ENCODE results near the gene TELO2.

TELO2 gene

DNA sequence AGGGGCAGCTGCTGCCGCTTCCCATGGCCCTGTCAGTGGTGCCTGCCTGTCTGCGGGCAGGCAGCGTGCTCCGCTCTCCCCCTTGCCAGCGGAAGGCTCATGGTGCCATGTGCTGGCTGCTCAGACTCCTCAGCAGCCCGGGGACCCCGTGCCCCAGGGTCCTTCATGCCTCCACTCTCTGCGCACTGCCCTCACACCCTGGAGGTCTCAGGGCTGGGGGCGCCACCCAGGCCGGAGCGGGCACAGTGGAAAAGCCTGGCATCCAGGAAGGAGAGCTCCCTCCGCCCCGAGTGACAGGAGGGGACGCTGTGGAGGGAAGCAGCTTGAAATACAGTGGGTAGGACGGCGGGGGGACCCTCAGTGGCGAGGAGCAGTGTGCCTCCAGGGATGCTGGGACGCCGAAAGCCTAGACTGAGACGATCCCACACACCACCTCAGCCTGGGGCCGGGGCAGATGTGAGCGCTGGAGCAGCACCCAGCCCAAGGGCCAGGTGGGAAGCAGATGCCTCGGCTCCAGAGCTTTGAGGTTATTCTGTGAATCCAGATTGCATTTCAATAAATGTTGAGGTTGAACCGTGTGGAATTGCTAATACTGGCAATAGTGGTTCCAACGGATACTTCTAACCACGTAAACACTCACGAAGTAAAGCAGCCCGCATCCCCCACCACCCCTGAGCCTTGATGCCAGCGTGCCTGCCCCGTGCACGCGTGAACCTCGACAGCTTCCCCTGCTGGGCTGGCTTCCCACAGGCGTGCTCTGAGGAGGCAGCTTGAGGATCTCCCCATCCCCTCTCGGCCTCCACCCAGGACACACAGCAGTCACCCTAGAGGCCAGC is 46.8 kb downstream of the TELO2 start:
- no peak for DNase-seq

DNA sequence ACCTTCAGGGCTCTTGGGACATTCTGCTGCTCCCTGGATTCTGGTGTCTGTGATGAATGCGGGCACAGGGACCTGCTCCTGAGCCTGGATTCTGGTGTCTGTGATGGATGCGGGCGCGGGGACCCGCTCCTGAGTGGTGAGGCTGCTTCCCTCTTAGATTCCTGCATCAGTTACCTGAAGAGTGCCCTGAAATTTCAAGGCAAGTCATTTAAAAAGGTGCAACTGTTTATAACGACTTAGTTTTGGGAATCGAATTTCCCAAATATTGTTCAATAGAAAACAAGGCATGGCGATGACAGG is 47.3 kb downstream of the TELO2 start:
- DNase-seq, result no peak

DNA sequence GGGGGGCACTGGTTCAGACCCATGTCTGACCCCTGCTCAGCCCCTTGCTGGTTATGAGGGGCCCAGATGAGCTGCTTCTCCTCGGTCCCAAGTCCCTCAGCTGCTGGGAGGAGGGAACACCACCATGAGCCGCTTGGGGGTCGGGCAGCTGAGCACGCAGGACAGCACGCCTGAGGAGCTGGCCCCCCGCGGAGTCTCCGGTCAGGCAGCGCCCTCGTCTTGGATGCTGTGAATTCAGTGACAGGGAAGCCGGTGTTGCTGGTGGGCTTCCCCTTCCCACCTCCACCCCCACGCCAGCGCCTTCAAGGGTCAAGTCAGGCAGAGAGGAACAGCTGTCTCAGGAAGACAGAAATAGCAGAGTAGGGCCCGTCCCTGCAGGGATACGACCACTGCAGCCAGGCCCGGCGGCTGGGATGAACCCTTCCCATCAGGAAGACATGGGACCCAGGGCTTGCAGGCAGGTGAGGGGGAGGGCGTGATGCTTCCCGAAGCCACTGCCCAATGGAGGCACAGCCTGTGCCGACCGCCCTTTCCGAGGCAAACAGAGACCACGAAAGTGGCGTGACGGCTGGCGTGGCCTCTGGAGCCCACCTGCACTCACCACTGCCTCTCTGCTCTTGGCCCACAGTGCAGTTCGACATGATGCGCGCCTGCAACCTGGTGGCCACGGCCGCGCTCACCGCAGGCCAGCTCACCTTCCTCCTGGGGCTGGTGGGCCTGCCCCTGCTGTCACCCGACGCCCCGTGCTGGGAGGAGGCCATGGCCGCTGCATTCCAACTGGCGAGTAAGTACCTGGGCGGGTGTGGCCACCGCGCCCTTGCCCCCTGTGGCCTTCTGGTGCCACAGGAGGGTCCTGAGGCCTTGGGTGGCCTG is 48.4 kb downstream of the TELO2 start:
- no peak for DNase-seq

DNA sequence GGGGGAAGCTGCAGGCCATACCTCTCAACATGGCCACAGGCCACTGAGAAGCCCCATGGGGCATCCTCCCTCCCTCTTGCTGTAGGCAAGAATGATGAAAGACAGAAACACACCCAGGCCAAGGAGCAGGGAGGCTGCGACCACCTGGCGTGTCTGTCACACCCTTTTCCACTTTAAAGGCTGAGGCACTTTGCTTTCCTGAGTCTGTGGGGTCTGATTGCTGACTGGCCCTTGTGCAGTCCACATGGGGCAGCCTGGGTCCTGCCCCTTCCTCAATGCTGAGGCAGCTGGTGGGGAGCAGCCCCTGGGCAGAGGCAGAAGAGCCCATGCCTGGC is 49.0 kb downstream of the TELO2 start:
- no peak for DNase-seq

DNA sequence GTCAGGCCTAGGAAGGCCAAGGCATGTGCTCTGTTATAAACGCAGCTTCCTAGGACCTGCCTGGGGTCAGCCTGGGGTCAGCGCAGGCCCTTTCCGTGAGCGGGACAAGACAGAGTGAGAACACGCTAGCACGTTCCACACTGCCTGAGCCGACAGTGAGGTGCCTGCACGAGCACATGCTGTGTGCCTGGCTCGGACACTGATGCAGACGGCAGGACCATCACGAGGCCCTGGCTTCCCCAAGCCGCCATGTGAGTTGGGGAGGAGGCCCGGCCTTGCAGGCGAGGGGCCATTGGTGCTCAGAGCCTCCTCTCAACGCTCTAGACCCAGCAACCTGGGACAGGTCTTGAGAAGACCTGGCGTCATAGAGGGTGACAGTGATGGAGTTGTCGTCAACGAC is 49.4 kb downstream of the TELO2 start:
- DNase-seq, result no peak

DNA sequence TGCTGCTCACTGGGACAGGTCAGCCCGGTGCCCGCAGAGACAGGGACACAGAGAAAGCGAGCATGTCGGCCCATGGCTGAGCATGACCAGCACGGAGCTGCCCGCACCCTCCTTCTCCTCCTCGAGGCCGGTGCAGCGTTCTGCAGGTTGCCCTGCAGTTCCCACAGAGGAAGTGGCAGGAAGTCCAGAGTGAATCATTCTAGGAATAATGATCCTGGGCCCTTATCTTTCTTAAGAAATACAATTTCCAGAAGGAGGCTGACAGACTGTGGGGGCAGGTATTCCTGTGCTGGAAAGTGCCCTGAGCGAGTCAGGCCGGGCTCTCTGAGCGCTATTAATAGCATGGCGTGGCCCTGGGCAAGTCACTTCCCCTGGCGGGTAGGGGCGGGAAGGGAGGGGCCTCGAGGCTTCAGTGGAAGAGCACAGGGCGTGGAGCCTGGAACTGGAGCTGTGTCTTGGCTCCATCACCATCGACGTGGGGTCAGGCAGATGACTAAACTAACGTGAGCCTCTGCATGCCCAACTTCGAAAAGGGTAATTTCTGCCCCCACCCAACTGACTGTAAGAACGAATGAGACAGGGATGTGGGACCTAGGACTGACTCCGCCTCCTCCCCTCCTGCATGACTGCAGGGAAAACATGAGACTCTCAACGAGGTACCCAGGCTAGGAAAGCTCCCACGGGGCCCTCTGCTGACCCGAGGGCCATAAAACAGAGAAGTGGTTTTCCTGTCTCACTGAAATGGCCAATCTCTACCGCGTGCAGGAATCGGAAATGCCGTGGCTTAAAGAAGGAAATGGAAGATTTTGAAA is 50.1 kb downstream of the TELO2 start:
- no peak for DNase-seq

DNA sequence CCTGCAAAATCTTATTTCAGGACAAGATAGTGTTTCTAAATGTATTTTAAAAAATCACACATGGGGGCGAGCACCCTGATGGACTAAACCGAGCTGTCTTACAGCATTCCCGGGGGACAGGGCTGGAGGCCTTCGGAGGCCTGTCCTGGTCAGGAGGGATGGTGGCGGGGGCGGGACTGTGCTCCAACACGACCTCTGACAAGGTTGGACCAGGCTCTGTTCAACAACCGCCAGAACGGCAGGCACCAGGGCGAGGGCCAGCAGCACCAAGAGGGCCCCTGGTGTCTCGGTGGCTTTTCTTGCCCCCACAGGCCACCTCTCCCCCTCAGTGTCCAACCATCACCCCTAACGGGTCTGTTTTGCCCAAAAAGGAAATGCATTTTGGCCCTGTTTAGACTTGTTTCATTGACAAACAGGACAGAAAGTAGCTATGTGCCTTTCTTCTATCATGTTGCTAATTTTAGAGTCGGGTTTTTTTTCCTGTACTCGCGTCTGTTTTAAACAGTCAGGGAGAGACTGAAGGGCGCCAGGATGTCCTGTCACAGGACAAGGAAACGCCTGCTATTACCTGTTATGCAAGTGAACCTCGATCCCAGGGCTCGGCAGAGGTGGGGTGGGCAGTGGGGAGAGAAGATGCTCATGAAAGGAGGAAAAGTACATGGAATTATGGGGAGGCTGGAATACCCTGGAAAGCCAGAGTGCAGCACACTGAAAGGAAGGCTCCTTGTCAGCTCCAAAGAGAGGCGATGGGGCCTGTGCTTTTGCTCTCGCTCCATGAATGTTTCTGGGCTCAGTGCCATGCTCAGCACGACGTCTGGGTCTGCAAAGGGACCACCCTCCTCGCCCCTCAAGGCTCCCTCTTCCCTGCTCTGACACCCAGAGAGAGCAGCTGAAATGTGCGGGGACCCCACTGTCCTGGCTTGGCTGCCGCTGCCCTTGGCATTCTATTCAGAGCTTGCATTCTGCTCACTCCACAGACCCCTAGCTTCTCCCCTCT is 52.2 kb downstream of the TELO2 start:
- DNase-seq, result no peak

DNA sequence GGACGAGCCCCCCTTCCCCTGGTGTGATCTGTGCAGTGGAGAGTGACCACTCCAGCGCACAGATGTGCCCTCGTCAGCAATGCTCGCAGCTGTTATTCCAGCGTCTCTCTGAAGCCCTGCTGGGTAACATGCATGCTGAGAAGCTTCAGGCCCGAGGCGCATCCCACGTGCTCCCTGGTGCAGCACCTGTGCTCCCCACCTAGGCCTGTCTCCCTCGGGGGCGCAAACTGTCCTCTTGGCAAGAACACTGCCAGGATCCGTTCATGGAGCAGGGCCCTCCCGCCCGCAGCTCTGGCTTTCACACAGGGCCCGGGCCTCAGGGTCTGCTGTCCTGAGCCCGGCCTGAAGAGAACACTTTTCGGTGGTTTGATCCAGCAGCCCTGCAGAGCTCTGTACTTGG is 53.3 kb downstream of the TELO2 start:
- no peak for DNase-seq

DNA sequence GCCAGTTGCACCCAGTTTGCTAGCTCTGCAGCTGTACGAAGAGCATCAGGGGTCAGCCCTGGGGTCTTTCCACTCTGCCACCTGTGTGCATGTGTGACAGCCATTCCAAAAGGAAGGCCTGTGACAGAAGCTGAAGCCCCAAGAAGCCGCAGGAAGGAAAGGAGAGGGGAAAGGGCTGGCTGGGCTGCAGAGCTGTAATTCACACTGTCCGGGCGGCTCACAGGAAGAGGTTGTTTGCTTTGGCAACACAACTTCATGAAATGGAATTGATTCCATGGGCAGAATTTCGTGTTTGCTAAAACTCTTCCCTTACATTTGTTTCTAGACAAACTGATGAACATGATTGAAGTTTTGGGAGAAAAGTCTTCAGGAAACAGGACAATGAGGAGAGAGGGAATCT is 55.1 kb downstream of the TELO2 start:
- no peak for DNase-seq

DNA sequence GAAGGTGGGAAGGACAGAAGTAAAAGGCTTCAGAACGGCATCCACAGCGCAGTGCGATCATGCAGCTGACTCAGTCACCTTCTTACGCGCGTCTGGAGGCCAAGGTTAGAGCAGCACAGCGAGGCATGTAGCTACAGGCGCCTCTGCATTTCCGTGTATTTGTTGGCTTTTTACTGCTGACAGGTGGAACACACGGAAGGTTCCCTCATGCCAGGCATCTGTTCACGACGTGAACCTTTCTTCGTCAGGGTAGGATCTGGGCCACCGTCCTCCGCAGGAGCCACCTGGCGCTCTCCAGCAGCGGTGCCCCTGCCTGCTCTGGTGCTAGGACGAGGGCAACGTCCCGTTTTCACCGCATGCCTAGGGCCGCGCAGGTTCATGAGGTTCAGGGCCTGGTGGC is 55.6 kb downstream of the TELO2 start:
- no peak for DNase-seq

DNA sequence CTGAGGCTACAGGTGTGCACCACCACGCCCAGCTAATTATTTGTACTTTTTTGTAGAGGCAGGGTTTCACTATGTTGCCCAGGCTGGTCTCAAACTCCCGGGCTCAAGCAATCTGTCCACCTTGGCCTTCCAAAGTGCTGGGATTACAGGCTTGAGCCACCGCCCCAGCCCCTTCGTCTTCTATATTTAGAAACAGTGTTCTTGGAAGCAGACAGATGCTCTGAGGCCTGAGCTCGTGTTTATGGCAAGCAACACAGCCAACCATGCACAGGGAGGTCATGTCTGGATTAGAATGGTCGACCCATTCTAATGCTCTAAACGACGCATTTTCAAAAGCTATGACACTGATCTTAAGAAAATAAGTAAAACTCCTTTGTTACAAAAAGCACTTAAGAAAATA is 56.9 kb downstream of the TELO2 start:
- DNase-seq, result no peak

DNA sequence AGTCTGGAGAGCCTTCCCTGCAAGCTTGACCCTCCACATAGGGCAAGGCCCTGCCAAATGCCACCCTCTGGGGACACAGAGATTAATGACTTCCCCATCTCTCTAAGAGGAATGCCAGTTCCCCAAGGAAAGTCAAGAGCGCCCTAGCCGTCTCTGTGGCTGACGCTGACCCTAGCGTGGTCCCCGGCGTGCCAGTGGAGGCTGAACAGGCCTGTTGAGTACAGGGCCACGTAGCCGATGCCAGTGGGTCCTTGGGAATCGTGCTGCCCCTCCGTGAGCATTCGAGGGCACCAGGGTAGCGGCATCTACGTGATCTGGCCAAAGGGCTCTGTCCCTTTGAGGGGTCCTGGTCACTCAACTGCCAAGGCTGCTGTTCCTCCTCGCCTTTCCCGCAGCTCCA is 57.5 kb downstream of the TELO2 start:
- no peak for DNase-seq

DNA sequence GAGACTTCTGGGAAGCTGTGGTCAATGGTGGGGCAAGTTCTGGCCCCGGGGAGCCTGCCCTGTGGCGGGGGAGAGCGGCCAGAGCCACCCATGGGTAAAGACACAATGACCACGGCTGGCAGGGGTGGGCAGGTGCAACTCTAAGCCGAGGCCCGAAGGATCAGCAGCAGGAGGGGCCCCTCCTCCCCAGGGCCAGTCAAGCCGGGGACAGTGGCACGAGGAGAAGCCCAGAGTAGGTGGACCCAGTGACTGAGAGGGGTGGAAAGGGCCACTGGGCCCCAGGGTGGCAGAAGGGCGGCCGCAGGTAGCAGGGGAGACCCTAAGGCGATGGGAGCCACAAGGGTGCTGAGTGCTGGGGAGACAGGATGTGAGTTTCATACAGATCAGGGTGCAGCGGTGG is 58.0 kb downstream of the TELO2 start:
- no peak for DNase-seq

DNA sequence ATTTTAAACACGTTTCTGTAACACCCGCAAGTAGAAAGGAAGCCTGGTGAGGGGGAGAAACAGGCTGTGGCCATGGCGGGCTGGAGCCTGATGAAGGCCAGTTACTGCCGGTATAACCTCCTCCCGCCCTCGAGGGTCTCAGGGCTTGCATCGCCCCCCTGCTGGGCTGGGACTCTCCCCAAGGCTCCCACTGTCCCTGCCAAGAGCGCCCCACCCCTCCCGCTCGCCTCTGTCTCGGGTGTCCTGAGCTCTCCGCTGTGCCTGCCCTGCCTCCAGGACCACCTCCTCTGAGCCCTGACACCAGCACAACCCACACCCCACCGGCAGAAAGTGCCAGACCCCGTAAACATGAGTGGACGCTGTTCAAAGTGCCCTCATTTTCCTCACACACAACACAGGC is 59.0 kb downstream of the TELO2 start:
- DNase-seq, result no peak

DNA sequence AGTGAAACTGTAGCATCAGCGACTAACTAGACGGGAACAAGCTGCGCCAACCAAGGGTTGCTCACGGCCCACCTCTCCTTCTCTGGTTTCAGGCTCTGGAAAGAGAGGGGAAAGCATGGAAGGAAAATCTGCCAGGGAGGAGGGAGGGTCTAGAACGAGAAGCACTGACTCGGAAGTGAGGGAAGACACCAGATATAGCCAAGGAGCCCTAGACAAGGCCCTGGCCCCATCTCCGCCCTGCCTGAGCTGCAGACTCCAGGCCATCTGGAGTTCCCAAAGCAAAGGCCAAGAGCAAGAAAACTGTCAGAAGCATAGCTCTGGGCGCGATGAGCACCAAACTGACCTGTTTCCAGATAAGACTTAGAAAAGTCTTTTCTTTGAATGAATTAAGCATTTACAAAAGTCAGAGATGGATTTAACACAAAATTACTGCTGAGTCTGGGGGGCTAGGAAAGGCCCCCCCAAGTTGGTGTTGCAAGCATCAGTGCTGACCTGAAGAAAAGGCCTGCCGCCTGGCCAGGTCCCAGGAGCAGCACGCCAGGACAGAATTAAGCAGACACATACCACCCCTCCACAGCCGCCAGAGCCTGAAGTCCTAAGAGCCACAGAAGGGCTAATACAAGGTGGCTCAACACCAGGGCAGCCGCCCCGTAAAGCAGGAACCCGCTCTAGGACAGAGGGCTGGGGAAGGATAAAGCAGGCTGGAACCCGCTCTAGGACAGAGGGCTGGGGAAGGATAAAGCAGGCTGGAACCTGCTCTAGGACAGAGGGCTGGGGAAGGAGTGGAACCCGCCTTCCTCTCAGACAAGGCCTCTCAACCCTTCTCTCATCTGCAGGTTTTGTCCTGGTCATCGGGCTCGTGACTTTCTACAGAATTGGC is 61.0 kb downstream of the TELO2 start:
- no peak for DNase-seq

DNA sequence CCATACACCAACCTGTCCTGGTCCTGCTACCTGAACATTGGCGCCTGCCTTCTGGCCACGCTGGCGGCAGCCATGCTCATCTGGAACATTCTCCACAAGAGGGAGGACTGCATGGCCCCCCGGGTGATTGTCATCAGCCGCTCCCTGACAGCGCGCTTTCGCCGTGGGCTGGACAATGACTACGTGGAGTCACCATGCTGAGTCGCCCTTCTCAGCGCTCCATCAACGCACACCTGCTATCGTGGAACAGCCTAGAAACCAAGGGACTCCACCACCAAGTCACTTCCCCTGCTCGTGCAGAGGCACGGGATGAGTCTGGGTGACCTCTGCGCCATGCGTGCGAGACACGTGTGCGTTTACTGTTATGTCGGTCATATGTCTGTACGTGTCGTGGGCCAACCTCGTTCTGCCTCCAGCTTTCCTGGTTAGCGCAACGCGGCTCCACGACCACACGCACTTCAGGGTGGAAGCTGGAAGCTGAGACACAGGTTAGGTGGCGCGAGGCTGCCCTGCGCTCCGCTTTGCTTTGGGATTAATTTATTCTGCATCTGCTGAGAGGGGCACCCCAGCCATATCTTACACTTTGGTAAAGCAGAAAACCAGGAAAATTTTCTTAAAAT is 61.8 kb downstream of the TELO2 start:
- DNase-seq, result no peak

DNA sequence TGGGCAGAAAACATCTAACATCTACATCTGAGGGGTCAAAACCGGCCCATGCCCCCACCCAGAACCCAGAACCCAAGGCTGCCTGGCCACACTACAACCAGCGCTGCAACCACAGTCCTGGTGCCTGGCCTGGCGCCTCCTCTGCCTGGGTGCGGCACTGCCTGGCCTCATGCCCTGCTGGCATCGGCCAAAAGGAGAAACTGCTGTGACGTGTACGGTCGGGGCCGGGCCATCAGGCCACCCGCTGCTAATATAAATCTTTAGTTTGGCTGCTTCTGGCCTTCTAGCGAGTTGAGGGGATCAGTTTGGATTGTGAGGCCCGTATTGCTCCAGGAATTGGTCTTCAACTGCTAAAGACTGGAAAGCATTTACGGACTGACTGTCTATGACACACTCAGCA is 63.1 kb downstream of the TELO2 start:
- no peak for DNase-seq

DNA sequence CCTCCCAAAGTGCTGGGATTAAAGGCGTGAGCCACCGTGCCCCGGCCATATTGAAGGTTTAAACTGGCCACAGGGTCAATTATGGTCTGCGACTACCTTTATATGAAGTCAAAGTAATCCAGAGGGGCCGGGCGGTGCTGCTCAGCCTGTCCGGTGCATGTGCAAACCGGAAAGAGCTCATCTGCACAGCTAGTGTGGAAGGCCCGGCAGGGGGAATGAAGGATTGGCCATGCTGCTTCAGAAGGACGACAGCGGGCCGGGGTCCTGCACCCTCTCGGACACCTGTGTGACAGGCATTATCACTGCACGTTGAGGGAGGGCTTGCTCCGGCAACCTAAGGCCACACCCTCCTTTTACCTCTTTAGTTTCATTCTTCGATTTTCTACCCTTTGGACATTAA is 63.9 kb downstream of the TELO2 start:
- DNase-seq, result no peak

DNA sequence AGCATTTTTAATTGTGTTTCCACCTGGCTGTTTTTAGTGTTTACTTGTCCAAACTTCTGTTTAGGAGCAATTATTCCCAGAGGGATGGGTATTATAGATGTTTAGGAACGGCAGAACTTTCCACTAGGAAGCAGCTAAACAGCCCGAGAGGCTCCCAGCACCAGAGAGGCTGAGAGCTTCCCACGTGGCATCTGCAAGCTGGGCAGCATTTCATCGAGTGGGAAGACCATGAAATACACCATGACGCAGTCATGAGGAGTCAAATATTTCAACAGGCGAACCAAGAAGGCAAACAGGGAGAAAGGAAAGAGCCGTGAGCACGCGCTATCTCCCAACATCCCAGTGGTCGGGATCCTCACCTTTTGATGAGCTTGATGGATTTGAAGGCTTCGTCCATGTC is 64.4 kb downstream of the TELO2 start:
- no peak for DNase-seq

DNA sequence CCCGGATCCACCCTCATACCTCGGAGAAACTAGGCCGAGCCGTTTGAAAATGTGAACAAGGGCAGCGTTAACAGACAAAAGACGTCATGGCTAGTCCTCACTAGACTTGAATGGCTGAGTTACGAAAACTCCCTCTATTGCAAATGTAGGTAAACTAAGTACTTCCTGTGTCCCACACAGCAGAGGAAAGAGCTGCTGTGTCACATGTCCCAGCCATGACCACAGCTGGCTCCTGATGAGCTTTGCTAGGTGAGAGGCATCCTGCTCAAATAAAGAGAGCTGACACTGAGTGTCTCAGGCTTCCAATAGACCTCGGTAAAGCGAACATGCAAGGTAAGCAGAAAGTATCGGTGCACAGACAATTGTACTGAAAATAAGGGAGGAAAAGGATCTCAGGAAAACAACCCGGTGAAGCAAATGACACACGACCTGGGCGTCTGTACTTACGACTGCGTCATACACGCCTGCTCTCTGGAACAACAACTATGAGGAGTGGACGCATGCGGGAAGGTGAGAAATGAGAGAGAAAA is 66.4 kb downstream of the TELO2 start:
- DNase-seq, result no peak

All from right forelimb (tissue), 1 donor.